Omental fat pad (tissue), 4 donors: Measurements from ENCODE around the gene TEX2. TPM values are rescaled to one million over a fixed set of nuclear protein-coding genes. Genes with fewer than 3 reads are reported as not detected.
A peak's percentile ranks its signal among the peaks of the same experiment; 100 is the strongest.

Source experiments
- ATAC-seq: fragments of 150-250 bp; one replicate; pipeline ENCODE4 v1.9.1; 2016; ENCODE audit warnings: mild to moderate bottlenecking, moderate library complexity; ENCODE audit not compliant: low FRiP score
- DNase-seq: peaks from one replicate; pipeline ENCODE4 v3.0.0-alpha.2; 2019; ENCODE audit warnings: low spot score
- small RNA-seq: library from RNA; depleted of rRNA; stranded (forward); fragments of <200 nt; gene quantifications from one replicate; pipeline ENCODE3, GENCODE V24; 2016
- total RNA-seq, 4 donors: library from RNA; depleted of rRNA; stranded (reverse); fragments of >200 nt; gene quantifications; one replicate each; pipeline ENCODE4 v1.1.0, GENCODE V29; 2016
- TF ChIP-seq, protein P1 (sequence below), 3 donors: fragments of 450-650 bp; IDR thresholded peaks; one replicate each; pipeline ENCODE4 v1.5.1; 2016 to 2017; ENCODE audit warnings: antibody characterized with exemption in 3 of 3, mild to moderate bottlenecking in 3 of 3, moderate library complexity in 2 of 3

TEX2 gene
- total RNA-seq, 4 donors from 2014 or later: 34.8 to 113 (median 85.2) TPM

DNA sequence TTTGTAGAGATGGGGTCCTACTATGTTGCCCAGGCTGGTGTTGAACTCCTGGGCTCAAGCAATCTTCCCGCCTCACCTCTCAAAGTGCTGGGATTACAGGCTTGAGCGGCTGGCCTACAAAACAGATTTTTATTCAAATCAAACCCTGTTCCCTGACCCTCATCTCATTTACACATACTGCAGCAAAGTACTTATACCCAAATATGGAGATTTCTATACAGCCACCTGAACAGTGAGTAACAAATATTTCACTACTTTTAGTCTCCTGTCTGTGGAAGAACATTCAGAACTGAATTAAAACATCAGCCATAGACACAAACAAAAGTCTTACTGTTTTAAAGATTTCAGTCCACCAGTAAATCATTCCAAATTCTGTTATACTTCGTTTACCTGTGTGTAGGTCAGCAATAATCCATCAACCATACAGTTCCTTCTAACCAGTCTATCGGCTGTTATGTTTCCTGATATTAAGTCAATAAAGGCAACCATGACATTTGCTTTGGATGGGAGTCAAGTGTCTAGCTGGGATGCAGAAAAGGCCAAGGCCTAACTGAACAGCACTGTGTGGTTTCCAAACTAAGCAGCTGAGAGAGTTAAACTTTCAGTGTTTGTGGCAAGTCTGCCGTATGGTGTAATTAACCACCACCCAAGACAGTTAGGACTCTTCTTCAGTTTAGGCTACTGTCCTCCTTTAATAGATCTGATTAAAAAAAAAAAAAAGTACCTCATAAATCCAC lies 155.4 kb downstream of the TEX2 start:
- DNase-seq (no peak), ATAC-seq (no peak)
- TF ChIP-seq, protein P1, sequence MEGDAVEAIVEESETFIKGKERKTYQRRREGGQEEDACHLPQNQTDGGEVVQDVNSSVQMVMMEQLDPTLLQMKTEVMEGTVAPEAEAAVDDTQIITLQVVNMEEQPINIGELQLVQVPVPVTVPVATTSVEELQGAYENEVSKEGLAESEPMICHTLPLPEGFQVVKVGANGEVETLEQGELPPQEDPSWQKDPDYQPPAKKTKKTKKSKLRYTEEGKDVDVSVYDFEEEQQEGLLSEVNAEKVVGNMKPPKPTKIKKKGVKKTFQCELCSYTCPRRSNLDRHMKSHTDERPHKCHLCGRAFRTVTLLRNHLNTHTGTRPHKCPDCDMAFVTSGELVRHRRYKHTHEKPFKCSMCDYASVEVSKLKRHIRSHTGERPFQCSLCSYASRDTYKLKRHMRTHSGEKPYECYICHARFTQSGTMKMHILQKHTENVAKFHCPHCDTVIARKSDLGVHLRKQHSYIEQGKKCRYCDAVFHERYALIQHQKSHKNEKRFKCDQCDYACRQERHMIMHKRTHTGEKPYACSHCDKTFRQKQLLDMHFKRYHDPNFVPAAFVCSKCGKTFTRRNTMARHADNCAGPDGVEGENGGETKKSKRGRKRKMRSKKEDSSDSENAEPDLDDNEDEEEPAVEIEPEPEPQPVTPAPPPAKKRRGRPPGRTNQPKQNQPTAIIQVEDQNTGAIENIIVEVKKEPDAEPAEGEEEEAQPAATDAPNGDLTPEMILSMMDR (IDR thresholded peaks at IDR 0.05): no peak

DNA sequence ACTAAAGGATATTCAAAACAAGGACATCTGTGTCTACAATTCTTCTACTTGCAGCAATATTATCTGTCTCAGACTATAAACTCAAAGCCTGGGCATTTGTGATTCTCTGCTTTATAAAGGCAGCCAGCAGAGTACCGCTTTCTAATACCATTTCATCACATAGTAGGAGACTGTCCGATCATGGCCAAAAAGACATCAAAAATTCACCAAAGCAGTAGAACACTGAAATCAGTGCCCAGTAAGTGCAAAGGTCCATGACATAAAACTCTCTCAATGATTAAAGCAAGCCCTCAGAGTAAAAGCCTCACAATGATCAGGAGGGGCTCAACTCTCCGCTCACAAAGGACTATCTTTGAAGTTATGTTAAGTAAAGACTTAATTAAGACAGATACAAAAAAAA lies 156.1 kb downstream of the TEX2 start:
- ATAC-seq (no peak), DNase-seq (no peak)
- TF ChIP-seq, protein P1 (IDR thresholded peaks at IDR 0.05): no peak

DNA sequence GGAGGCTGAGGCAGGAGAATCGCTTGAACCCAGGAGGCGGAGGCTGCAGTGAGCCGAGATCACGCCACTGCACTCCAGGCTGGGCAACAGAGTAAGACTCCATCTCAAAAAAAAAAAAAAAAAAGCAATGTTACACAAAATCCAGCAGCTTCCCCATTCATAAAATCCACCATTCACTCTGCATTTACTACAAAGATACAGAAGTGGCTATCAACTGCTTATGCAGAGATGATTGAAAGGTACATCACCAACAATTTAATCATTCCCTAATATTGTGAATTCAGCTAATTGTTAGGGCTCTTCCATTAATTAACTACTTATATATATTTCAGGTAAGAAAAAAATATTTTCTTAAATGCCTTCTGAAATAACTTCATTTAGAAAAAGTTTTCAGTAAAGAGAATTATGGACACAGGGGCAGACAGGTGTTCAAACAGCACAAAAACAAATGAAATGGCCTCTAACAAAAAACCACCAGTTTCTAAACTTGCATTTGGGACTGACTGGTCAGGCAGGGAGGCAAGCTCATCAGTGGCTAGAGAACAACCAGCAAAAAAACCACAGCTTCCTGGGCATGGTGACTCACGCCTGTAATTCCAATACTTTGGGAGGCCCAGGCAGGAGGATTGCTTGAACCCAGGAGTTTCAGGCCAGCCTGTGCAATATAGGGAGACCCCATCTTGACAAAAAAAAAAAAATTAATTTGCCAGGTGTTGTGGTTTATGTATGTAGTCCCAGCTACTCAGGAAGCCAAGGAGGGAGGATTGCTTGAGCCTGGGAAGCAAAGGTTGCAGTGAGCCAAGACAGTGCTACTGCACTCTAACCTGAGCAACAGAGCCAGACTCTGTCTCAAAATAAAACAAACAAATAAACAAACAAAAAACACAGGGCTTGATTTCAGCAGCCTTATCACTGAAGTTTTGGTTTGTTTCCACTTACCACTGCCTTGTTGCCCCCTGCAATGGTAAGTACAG lies 159.4 kb downstream of the TEX2 start:
- no peak for DNase-seq
- TF ChIP-seq, protein P1 (IDR thresholded peaks at IDR 0.05): no peak
- no peak for ATAC-seq

DNA sequence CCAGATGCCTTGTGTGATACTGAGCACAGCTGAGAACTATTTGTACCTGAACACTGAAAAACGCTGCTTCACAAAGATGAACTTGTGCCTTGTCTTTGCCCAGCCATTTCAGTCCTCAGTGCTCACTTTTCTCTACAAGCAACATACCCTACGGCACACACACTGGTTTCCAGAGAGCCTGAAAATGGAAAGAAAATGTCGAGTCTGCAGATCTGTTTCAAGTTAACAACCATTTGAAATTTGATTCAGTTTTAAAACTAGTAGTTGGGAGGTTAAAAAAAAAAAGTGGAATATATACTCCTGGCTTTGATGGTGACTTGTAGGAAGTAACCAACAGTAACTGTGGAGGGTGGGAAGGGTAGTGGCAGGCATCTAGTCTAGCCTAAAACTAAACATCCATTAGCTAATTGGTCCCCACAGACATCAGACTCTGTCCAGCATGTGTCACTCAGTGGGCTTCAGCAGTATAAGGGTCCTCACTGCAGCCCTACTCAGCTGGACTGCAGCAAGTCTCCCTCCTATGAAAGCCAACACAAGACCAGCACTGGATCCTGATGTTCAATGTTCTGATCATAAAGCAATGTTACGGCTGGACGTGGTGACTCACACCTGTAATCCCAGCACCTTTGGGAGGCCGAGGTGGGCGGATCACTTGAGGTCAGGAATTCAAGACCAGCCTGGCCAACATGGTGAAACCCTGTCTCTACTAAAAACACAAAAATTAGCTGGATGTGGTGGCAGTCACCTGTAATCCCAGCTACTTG lies 160.3 kb downstream of the TEX2 start:
- ATAC-seq (no peak), DNase-seq (no peak)
- TF ChIP-seq, protein P1 (IDR thresholded peaks at IDR 0.05): no peak

DNA sequence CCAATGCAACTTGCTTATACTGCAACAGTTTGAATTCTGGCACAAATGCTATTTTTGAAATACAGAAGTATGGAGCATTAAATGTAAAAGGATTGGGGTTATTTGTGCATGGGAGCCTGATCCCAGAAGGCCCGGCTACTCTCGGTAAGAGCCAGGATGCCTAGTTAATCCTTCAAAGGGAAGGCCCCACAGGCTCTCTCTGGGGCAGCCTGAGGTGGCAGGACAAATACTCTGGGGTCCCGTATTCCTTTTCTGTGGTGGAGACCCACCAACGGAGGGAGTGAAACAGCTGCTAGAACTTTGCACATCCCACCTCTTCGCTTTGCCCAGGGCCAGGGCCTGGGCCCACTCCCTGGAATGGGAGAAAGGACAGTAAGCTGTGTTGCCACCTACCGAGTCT lies 163.5 kb downstream of the TEX2 start:
- ATAC-seq: no peak
- TF ChIP-seq, protein P1 (IDR thresholded peaks at IDR 0.05): no peak
- no peak for DNase-seq

Small RNA genes lying within 50 kb of the gene (small RNA-seq; reads per million reads assigned to genes)
- 262,104 reads per million, percentile 100 among the genes with 10 or more reads in this experiment for gene SNORD104

Other genes with a start within 250 kb of the TEX2 start
- gene ICAM2, start 242.6 kb downstream of the TEX2 start, total RNA-seq: 100 to 1,000 TPM in 3 of 4 donors, 10 to 100 TPM in 1; 57.7 to 252 (median 137) TPM
- 10 to 100 TPM; 14.6 to 54.4 (median 30.4) TPM for gene ERN1, start 133.1 kb downstream of the TEX2 start, total RNA-seq
- gene PECAM1, start 127.6 kb upstream of the TEX2 start, total RNA-seq: 100 to 1,000 TPM in 3 of 4 donors, 10 to 100 TPM in 1; 90.4 to 321 (median 206) TPM
- gene MILR1, start 185.9 kb upstream of the TEX2 start, total RNA-seq: 10 to 100 TPM in 3 of 4 donors, 1 to 10 TPM in 1; 7.1 to 25.1 (median 18.2) TPM
- 10 to 100 TPM in 2 of 4 donors, 1 to 10 TPM in 2; 6.3 to 27.3 (median 13.7) TPM for gene POLG2, start 233.8 kb upstream of the TEX2 start, total RNA-seq
- gene DDX5, start 243.0 kb upstream of the TEX2 start, total RNA-seq: 100 to 1,000 TPM; 584 to 997 (median 913) TPM
- gene CEP95, start 243.7 kb upstream of the TEX2 start, total RNA-seq: 10 to 100 TPM; 30.4 to 60.5 (median 41.3) TPM